ENCODE measurements around the gene ADAMTS19. TPM values are rescaled to one million over a fixed set of nuclear protein-coding genes. Genes with fewer than 3 reads are reported as not detected.

Gene ADAMTS19
- total and polyA plus RNA-seq, 2 of the 13 experiments (the other 11 are each of a cell fraction or from before 2014, with no cell fraction given) = not detected

DNA sequence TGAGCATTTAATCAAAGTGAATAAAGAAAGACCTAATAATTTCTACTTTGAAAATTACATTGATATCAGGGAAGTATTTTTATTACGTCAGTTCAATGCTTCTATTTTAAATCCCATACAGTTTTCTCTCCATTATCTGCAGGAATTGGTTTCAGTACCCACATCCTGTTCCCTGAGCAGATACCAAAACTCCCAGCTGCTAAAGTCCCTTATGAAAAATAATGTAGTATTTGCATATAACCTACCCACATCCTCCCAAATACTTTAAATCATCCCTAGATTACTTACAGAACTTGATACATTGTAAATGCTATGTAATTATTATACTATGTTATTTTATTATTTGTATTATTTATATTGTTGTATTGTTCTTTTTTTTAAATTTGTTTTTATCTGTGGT, 162.4 kb downstream of the ADAMTS19 start (continued):
- TF ChIP-seq MAFK (conservative IDR thresholded peaks at IDR 0.05 in 1 of 2, IDR thresholded peaks at IDR 0.05 in 1 of 2; ENCODE audit: low read length in 2 of 2) = no peak
- TF ChIP-seq IRX3 (CRISPR knock-in tag; IDR thresholded peaks at IDR 0.05; ENCODE audit: borderline replicate concordance, low read depth) = no peak
- no peak for TF ChIP-seq ZNF766 (CRISPR knock-in tag; IDR thresholded peaks at IDR 0.05; ENCODE audit: borderline replicate concordance)
- TF ChIP-seq CHD2 (IDR thresholded peaks at IDR 0.05; ENCODE audit: low read depth, low read length) = no peak
- TF ChIP-seq, protein P1, sequence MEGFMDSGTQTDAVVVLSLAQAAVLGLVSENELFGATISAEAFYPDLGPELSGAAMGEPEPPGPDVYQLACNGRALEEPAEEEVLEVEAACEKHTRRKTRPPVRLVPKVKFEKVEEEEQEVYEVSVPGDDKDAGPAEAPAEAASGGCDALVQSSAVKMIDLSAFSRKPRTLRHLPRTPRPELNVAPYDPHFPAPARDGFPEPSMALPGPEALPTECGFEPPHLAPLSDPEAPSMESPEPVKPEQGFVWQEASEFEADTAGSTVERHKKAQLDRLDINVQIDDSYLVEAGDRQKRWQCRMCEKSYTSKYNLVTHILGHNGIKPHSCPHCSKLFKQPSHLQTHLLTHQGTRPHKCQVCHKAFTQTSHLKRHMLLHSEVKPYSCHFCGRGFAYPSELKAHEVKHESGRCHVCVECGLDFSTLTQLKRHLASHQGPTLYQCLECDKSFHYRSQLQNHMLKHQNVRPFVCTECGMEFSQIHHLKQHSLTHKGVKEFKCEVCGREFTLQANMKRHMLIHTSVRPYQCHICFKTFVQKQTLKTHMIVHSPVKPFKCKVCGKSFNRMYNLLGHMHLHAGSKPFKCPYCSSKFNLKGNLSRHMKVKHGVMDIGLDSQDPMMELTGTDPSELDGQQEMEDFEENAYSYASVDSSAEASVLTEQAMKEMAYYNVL (CRISPR knock-in tag; IDR thresholded peaks at IDR 0.05; ENCODE audit: borderline replicate concordance) = no peak
- TF ChIP-seq, protein P2, sequence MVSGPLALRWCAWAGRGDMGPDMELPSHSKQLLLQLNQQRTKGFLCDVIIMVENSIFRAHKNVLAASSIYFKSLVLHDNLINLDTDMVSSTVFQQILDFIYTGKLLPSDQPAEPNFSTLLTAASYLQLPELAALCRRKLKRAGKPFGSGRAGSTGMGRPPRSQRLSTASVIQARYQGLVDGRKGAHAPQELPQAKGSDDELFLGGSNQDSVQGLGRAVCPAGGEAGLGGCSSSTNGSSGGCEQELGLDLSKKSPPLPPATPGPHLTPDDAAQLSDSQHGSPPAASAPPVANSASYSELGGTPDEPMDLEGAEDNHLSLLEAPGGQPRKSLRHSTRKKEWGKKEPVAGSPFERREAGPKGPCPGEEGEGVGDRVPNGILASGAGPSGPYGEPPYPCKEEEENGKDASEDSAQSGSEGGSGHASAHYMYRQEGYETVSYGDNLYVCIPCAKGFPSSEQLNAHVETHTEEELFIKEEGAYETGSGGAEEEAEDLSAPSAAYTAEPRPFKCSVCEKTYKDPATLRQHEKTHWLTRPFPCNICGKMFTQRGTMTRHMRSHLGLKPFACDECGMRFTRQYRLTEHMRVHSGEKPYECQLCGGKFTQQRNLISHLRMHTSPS (CRISPR knock-in tag; IDR thresholded peaks at IDR 0.05; ENCODE audit: low read depth) = no peak

DNA sequence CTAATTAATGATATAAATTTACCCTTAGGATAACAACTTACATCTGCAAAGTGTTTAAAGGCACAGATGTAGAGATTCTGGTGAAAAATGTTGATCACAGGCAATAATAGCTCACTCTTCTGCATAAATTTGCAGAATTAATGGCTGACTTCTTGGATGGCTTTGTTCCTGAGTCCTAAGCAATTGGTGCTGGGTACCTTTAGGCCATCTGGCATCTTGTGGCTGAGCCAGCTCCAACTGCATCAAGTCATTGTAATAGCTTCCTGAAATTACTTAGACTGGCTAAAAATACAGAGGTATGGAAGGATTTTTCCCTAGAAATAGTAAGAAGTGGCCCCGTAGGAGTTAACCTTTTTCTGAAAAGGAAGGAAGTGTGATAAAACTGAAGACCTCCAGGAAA, 169.5 kb downstream of the ADAMTS19 start:
- no peaks in the 10 kb centered on the region for H4K20me1 ChIP-seq (ENCODE audit: insufficient read depth, low read length)
- TF ChIP-seq ZFP82 (CRISPR knock-in tag; IDR thresholded peaks at IDR 0.05; ENCODE audit: borderline replicate concordance) (no peak), ZNF567 (CRISPR knock-in tag; IDR thresholded peaks at IDR 0.05; ENCODE audit: borderline replicate concordance) (no peak), TBX3 (IDR thresholded peaks at IDR 0.05; ENCODE audit: borderline replicate concordance) (no peak), ZNF775 (CRISPR knock-in tag; IDR thresholded peaks at IDR 0.05; ENCODE audit: borderline replicate concordance) (no peak), ZNF317 (CRISPR knock-in tag; IDR thresholded peaks at IDR 0.05) (no peak), SALL2 (CRISPR knock-in tag; IDR thresholded peaks at IDR 0.05) (no peak)
- TF ChIP-seq, protein P3, sequence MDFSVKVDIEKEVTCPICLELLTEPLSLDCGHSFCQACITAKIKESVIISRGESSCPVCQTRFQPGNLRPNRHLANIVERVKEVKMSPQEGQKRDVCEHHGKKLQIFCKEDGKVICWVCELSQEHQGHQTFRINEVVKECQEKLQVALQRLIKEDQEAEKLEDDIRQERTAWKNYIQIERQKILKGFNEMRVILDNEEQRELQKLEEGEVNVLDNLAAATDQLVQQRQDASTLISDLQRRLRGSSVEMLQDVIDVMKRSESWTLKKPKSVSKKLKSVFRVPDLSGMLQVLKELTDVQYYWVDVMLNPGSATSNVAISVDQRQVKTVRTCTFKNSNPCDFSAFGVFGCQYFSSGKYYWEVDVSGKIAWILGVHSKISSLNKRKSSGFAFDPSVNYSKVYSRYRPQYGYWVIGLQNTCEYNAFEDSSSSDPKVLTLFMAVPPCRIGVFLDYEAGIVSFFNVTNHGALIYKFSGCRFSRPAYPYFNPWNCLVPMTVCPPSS (IDR thresholded peaks at IDR 0.05) = no peak
- TF ChIP-seq, protein P4, sequence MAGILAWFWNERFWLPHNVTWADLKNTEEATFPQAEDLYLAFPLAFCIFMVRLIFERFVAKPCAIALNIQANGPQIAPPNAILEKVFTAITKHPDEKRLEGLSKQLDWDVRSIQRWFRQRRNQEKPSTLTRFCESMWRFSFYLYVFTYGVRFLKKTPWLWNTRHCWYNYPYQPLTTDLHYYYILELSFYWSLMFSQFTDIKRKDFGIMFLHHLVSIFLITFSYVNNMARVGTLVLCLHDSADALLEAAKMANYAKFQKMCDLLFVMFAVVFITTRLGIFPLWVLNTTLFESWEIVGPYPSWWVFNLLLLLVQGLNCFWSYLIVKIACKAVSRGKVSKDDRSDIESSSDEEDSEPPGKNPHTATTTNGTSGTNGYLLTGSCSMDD (CRISPR knock-in tag; IDR thresholded peaks at IDR 0.05) = no peak
- no peak overlapping the region for H3K9ac ChIP-seq (ENCODE audit: insufficient read depth, low read depth, low read length)
- in situ Hi-C loops (cut with HindIII; ENCODE audit: extremely low pct_ligation_motif_present, low pct_unique_long_range_greater_than_20kb) = no loop called here
- POLR2A ChIA-PET = no interaction called here
- no peak for ATAC-seq
- H3K9me3 ChIP-seq (ENCODE audit: low read length) = no peaks in the 10 kb centered on the region
- H3K4me3 ChIP-seq (replicated peaks in 1 of 3; ENCODE audit: insufficient read depth in 1 of 3, low read depth in 2 of 3, low read length in 3 of 3) = no peak overlapping the region
- 0% methylated on average over 1 of the region's 1 CpG for WGBS (ENCODE audit: low lambda C conversion rate)
- CTCF ChIA-PET (ENCODE audit: low intra/inter-chr PET ratio, low total read pairs) = no interaction called here
- no peak overlapping the region for H3K4me2 ChIP-seq (ENCODE audit: low read depth, low read length)
- no peak overlapping the region for H2AFZ ChIP-seq (ENCODE audit: low read length)
- no peaks in the 10 kb centered on the region for H3K4me1 ChIP-seq (ENCODE audit: insufficient read depth, low read length)
- H3K79me2 ChIP-seq (ENCODE audit: insufficient read depth, low read length) = no peaks in the 10 kb centered on the region
- intact Hi-C loops (cut with micrococcal nuclease; ENCODE audit: unreplicated experiment) = no loop called here
- BruUV-seq (replicated peaks) = no TSS peak
- no peak for DNase-seq (ENCODE audit: low spot score)
- H3K36me3 ChIP-seq (replicated peaks in 1 of 2; ENCODE audit: control insufficient read depth in 1 of 2, insufficient read depth in 2 of 2, low read length in 2 of 2) = no peaks in the 10 kb centered on the region
- H3K27ac ChIP-seq (ENCODE audit: extremely low read length, insufficient read depth, low read length) = no peak overlapping the region
- no peak for FAIRE-seq
- H3K27me3 ChIP-seq (ENCODE audit: control insufficient read depth in 1 of 2, insufficient read depth in 2 of 2, low read length in 2 of 2) = no peaks in the 10 kb centered on the region

All from HepG2 (cell line).